Measurements from ENCODE around the gene SYT1.

DNA sequence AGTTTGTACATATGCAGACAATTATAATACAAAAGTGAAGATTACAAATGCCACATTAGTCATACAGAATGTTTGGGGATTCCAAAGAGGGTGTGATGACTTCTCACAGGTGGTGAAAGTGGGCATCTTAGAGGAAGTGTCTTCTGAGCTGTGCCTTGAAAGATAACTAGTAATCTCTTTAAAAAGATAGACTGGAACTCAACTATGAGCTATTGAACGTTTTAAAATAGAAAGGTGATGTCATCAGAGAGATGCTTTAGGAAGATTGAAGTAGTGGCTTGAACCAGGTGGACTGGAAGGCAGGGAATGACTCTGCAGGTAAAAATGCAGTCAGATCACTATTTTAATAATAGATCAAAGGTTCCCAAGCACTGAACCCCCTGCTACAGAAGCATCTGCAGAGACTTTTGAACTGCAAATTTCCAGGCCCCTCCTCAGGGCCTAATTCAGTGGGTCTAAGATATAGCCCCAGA lies 50.3 kb downstream of the SYT1 start:
- no peak for TF ChIP-seq POLR2AphosphoS5 (IDR thresholded peaks at IDR 0.05; ENCODE audit: borderline replicate concordance, low read depth, low read length)
- no peak for TF ChIP-seq EZH2 (IDR thresholded peaks at IDR 0.05)
